CD4-positive, alpha-beta T cell treated with Interleukin-10 for 1 hour (primary cell): ENCODE data around the gene SRP14.
A peak's percentile ranks its signal among the peaks of the same experiment; 100 is the strongest.
"Not testable (repeated sequence)": the region's sequence is repeated elsewhere in the genome, so short reads cannot be mapped to it uniquely, and the experiment has no call there.

Experiments used
- DNase-seq: peaks from one replicate; pipeline ENCODE4 v3.0.0-alpha.2; 2020

SRP14 gene

GRCh38 chr15:40048926-40049475 lies 10.0 kb upstream of the SRP14 start:
- no peak for DNase-seq

DNA sequence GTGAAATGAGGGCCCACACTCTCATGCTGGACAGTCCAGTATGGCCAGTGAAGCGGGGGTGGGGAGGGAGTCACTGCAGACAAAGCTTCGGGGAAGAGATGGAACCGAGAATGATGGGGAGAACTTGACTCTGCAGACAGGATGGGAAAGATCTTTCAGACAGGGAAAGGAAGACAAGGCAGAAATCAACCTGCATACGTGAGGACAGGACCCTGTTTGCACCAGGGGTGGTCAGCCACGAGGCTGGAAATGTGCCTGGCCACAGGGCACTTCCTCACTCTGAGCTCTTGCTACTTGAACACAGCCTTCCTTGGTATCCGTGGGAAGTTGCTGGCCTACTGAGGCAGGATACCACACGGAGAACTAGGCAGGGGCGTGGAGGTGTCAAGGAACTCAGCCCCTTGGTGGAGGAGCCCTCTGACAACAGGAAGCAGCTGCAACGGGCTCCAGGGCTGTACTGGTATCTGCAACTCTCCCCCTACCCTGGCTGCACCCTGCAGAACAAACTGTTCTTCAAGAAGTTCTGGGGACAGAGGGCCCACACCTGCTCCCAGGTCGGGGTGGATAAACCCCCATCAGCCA lies 9.3 kb upstream of the SRP14 start:
- peak; percentile 48 for DNase-seq

DNA sequence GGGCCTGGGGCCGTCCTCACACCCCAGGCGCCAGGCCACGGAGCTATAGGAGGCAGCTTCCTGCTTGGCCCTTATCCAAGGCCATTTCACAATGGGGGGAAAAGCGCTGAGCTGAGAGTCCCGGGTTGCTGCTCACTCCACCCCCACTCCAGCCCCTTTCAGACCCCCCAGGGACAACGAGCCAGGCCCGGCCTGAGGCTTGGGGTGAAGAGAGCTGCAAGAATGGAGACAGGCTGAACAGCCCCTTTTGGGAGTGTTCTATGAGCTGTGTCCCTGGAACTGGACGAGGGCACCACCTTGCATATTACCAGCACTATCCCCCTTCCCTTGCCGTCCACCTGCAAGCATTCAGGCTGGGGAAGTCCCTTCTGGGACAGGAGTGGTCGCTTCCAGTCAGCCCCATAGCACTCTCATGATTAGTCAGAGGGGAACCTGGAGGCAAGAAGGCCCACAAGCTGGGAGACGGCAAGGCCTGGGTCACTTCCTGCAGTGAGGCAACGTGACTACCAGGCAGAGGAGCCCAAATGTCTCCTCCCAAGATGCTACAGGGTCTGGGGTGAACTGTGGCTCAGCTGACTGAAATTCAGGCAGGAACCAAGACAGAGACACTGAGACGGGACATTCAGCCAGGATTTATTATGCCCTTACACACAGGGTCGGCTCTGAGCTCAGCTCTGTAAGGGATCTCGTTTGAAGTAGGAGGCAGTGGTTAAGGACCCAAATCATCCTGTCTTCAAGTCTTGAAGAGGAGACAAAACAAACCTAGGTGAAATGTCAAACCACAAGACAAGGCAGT lies 8.6 kb upstream of the SRP14 start:
- DNase-seq, result peak; percentile 72

GRCh38 chr15:40046721-40047414 lies 7.9 kb upstream of the SRP14 start:
- no peak for DNase-seq

DNA sequence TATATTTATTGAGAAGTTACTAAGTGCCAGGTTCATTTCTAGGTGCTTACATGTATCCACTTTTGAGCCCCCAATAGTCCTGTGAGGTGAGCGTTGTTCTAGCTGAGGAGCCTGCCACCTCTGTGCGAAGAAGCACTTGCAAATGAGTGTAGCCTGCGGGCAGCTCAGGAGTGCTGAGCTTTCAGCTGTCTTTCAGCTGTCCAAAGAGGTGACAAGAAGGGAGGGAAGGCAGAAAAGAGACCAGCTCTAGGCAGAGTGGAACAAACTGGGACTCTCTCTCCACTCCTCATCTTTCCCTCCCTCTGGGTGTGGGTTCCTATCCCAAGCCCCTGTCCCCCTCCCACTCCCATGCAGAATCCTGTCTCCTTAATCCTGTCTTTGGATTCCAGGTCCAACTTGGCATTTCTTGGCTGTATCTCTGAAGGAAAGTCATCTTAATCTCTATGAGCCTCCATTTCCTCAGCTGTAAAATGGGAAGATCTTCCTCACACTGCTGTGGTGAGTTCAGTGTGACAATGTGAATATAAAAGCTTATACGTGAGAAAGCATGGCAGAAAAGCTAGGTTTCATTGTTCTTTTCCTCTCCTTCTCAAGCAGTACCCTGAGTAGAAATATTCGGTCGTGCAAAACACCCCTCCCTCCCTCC lies 6.7 kb upstream of the SRP14 start:
- DNase-seq, result no peak

GRCh38 chr15:40044717-40045571 lies 6.0 kb upstream of the SRP14 start:
- peak; percentile 86 for DNase-seq

GRCh38 chr15:40043927-40044716 lies 5.1 kb upstream of the SRP14 start:
- DNase-seq, result no peak

GRCh38 chr15:40042791-40043320 lies 3.9 kb upstream of the SRP14 start:
- DNase-seq, result no peak

- DNase-seq, result no peak
Measured at GRCh38 chr15:40040770-40041169, 1.8 kb upstream of the SRP14 start.

DNA sequence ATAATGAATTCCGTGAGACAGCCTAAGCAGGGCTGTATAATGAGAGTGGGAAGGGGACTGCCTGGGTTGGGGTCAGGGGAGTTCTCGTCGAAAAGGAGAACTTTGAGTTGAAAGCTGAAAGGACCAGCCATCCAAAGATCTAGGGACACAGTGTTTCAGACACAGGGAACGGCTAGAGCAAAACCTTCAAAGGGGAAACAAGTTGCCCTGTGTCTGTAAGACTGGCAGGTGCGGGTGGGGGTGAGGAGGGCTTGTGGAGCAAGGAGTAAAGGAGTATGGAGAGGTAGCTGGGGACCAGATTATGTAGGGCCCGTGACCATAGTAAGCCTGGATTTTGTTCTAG lies 1.3 kb upstream of the SRP14 start:
- no peak for DNase-seq

GRCh38 chr15:40038275-40038637 lies 725 bp downstream of the SRP14 start:
- DNase-seq, result no peak

DNA sequence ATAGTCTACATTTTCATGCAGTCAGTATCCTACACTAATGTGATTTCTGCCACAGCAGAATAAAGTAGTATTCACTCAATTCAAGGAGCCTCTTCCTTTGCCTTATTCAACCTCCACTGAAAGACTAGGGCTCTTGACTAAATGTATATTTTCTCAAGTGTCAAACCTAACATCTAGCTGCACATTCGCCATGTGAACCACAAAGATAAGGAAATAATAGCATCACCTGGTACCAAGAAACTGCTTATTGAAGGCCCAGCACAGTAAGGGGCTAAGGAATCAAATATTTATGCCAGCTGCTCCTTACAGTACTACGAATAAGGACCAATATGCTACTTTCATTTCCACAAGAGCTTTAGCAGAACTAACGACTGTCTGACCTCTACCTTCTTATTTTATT lies 1.3 kb downstream of the SRP14 start:
- DNase-seq, result no peak

- not testable (repeated sequence) for DNase-seq
Measured at GRCh38 chr15:40035182-40035581, 3.8 kb downstream of the SRP14 start.

DNA sequence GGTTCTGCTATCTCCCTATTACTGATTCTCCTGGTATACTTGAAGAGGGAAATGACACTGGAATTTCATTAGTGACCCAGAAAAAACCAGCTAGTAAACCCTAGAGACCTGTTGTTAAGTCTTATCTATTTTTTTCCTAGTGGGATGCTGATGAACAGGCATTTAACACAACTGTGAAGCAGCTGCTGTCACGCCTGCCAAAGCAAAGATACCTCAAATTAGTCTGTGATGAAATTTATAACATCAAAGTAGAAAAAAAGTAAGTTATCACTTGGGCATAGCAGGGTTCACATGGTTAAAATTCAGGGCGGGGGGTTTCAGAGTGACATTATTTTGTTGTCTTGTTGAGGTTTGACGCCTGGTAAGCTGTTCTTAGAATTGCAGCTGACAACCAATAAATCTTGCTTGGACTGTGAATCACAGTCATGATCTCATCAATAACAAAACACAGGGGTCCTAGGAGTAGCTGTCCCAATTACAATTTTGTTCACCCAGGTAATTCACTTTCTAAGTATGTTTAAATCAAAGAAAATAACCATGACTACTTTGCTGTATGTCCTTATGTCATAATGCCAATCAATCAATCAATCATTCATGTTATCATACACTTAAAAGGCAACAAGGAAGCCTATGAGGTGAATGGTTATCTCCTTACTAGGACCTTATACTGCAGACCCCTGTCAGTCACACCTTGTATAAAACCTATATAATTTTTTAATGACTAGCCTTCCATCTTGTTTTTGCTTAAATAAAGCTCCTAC lies 4.6 kb downstream of the SRP14 start:
- DNase-seq, result no peak

GRCh38 chr15:40032125-40032839 lies 6.7 kb downstream of the SRP14 start:
- no peak for DNase-seq

DNA sequence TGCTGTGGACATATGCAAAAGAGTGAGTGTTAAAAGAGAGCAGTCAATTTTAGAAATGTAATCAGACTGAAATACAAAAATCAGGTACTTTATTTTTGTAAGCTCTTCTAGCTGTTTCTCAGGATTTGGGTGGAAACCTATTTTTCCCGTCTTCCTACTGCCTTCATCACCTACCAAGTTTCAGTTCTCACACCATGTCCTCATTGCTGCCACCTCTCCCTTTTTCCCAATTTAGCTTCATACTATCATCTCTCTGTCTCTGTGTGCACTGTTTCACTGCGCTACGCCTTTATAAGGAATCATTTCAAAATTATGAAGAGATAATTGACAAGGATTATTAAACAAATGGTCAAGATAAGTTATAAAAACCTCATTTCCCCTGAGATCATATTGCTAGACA lies 7.7 kb downstream of the SRP14 start:
- DNase-seq, result no peak

- peak; percentile 28 for DNase-seq
Measured at GRCh38 chr15:40029979-40030893, 8.7 kb downstream of the SRP14 start.

GRCh38 chr15:40028853-40029252 lies 10.1 kb downstream of the SRP14 start:
- DNase-seq, result no peak

DNA sequence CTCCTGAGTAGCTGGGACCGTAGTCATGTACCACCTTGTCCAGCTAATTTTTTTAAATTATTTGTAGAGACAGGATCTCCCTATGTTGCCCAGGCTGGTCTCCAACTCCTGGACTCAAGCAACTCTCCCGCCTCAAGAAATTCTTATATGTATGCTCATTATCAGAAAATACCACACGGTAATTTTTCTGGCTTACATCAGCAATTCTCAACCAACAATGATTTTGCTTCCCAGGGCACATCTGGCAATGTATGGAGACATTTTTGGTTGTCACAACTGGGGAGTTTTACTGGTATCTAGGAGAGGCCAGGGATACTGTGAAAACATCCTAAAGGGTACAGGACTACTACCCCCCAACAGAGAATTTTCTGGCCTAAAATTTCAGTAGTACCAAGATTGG lies 10.8 kb downstream of the SRP14 start:
- DNase-seq, result no peak
